ENCODE measurements around the gene SOS1. TPM values are rescaled to one million over a fixed set of nuclear protein-coding genes. Genes with fewer than 3 reads are reported as not detected.

Gene SOS1
- total and polyA plus RNA-seq, 2 donors (not counting 3 experiments of a cell fraction or from before 2014, with no cell fraction given) = 22.2 to 32.5 TPM

- CTCF ChIA-PET = interaction anchor here (0.6 kb wide), 1 partner anchor 73 kb away, joined by 3 read pairs; no protein-coding TSS in a partner anchor
- Histone ChIP-seq H3K4me1 (ENCODE audit: control insufficient read depth, extremely low read depth, insufficient read depth, low read length) (no peaks in the 10 kb centered on the region), H3K4me3 (replicated peaks in 1 of 3; ENCODE audit: insufficient read depth in 1 of 3, low read depth in 1 of 3, low read length in 3 of 3) (no peak overlapping the region), H3K4me2 (ENCODE audit: insufficient read depth, low read length) (no peak overlapping the region), H3K27ac (ENCODE audit: insufficient read depth, low read depth, low read length) (no peak overlapping the region), H3K79me2 (ENCODE audit: control insufficient read depth, insufficient read depth, low read length) (no peaks in the 10 kb centered on the region), H2AFZ (ENCODE audit: low read depth, low read length) (no peak overlapping the region), H3K9ac (replicated peaks; ENCODE audit: extremely low read depth, insufficient read depth, low read length) (no peak overlapping the region), H3K9me3 (replicated peaks; ENCODE audit: control insufficient read depth, insufficient read depth, low read length) (no peaks in the 10 kb centered on the region), H3K9me1 (replicated peaks; ENCODE audit: control insufficient read depth, extremely low read depth, insufficient read depth, low read length) (no peaks in the 10 kb centered on the region), H3K27me3 (ENCODE audit: control insufficient read depth in 2 of 2, insufficient read depth in 2 of 2, low read length in 2 of 2) (peaks cover 2 to 3% of the 10 kb centered on the region in 2 experiments), H4K20me1 (replicated peaks; ENCODE audit: control insufficient read depth, extremely low read depth, insufficient read depth, low read length) (no peaks in the 10 kb centered on the region), H3K36me3 (ENCODE audit: control insufficient read depth in 2 of 2, extremely low read depth in 1 of 2, insufficient read depth in 2 of 2, low read length in 2 of 2) (no peaks in the 10 kb centered on the region)
- dilution Hi-C loops (cut with MboI; ENCODE audit: extremely low pct_ligation_motif_present, low sequenced_read_pairs) = no loop called here
- TF ChIP-seq MYC (IDR thresholded peaks at IDR 0.05; ENCODE audit: low read depth, low read length) (no peak), JUN (IDR thresholded peaks at IDR 0.05; ENCODE audit: borderline replicate concordance, insufficient read depth, insufficient read length, low read depth) (no peak), POLR2A (IDR thresholded peaks at IDR 0.05; ENCODE audit: low read depth, low read length) (no peak), GATA2 (IDR thresholded peaks at IDR 0.05; ENCODE audit: insufficient read depth, insufficient read length, low read depth, low read length) (no peak), FOS (IDR thresholded peaks at IDR 0.05; ENCODE audit: borderline replicate concordance, insufficient read depth, low read length) (no peak), MAX (IDR thresholded peaks at IDR 0.05; ENCODE audit: insufficient read depth, insufficient read length) (no peak), EZH2 (IDR thresholded peaks at IDR 0.05; ENCODE audit: borderline replicate concordance, low read depth, low read length, severe bottlenecking) (no peak), POLR2AphosphoS5 (IDR thresholded peaks at IDR 0.05; ENCODE audit: insufficient read depth, low read depth, low read length) (no peak), CTCF (IDR thresholded peaks at IDR 0.05; ENCODE audit: extremely low read depth in 1 of 2, insufficient read depth in 1 of 2, low read depth in 1 of 2, low read length in 2 of 2) (no peak)
- POLR2A ChIA-PET = no interaction called here
- intact Hi-C loops (cut with micrococcal nuclease) = no loop called here
- no peak for DNase-seq (ENCODE audit: low read depth, low spot score)
- FAIRE-seq = no peak
- BruUV-seq (replicated peaks) = no TSS peak
Observed at GRCh38 chr2:39135690-39136259, 14.9 kb upstream of the SOS1 start.
